GM12872 (cell line): Measurements from ENCODE around the gene BCAR1.

ENCODE experiments used
- TF ChIP-seq, protein P1 (sequence below): IDR thresholded peaks from 3 replicates; pipeline ENCODE4 v1.5.1; 2011; ENCODE audit warnings: low read depth, mild to moderate bottlenecking, low read length, moderate library complexity; ENCODE audit not compliant: insufficient read depth

The BCAR1 gene

GRCh38 chr16:75225092-75225491, 26.3 kb downstream of the BCAR1 start:
- TF ChIP-seq, protein P1, sequence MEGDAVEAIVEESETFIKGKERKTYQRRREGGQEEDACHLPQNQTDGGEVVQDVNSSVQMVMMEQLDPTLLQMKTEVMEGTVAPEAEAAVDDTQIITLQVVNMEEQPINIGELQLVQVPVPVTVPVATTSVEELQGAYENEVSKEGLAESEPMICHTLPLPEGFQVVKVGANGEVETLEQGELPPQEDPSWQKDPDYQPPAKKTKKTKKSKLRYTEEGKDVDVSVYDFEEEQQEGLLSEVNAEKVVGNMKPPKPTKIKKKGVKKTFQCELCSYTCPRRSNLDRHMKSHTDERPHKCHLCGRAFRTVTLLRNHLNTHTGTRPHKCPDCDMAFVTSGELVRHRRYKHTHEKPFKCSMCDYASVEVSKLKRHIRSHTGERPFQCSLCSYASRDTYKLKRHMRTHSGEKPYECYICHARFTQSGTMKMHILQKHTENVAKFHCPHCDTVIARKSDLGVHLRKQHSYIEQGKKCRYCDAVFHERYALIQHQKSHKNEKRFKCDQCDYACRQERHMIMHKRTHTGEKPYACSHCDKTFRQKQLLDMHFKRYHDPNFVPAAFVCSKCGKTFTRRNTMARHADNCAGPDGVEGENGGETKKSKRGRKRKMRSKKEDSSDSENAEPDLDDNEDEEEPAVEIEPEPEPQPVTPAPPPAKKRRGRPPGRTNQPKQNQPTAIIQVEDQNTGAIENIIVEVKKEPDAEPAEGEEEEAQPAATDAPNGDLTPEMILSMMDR, result no peak

DNA sequence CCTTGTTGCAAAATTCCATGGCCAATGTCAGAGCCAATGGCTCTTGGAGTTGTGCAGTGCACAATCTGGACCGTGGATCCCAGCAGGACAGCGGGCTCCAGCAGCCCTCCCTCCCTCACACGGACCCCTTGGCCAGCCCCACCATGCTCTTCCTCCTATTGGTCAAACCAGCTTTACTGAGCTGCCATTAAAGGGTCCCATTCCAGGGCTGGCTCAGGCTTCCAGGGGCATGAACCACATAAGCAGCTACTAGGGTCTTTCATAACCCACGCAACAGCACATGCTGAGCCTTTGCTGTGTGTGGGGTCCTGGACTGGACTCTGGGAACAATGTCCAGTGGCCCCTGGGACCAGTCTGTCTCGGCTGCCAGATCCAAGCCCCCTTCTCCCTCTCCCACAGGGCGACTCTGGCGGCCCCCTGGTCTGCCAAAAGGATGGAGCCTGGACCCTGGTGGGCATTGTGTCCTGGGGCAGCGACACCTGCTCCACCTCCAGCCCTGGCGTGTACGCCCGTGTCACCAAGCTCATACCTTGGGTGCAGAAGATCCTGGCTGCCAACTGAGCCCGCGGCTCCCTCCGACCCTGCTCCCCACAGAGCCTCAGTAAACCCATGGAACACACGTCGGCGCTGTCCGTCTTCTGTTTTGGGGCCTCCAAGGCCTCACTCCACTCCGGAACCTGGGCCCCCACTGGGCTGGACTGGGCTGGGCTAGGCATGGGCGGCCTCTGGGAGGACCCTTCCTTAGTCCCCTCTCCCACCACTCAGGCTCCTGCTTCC, 26.9 kb downstream of the BCAR1 start:
- TF ChIP-seq, protein P1, result no peak

DNA sequence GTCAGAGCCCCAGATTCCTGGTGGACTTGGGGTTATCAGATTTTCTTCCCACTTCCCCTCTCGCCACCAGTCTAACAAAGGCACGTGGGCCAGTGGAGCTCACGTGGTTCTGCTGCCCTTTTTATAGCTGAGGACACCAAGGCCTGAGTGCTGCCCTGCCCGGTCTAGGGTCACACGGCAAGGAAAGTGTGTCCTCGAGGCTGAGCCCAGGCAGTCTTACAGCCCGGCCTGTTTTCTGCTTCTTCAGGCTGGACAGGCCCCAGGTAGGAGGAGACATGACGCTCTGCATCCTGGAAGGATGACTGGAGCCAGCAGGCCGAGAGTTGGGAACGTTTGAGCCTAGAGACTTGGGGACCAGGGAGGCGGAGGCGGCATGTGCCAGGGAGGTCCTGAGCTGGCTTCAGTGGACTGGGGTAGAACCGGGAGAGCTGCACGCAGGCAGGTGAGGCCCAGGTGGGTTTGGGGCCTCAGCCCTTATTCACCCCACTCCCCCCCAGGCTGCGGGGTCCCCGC, 29.1 kb downstream of the BCAR1 start:
- TF ChIP-seq, protein P1, result no peak

- TF ChIP-seq, protein P1, result no peak
Observed at GRCh38 chr16:75219838-75220237, 31.6 kb downstream of the BCAR1 start.

DNA sequence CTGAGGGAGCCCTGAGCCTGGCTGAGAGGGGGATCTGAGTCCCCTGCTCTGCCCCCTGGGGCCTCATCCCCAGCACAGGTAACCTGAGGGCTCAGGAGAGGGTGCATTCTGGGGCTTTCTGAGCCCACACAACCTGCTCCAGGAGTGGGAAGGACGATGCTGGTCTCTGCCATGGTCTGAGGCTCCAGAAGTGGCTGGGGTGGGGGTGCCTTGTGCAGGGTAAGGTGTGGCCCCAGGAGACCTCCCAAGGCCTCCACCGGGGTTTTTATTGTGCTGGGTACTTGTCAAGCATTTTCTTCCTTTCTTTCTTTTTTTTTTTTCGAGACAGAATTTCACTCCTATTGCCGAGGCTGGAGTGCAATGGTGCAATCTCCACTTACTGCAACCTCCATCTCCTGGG, 32.3 kb downstream of the BCAR1 start:
- TF ChIP-seq, protein P1, result no peak

DNA sequence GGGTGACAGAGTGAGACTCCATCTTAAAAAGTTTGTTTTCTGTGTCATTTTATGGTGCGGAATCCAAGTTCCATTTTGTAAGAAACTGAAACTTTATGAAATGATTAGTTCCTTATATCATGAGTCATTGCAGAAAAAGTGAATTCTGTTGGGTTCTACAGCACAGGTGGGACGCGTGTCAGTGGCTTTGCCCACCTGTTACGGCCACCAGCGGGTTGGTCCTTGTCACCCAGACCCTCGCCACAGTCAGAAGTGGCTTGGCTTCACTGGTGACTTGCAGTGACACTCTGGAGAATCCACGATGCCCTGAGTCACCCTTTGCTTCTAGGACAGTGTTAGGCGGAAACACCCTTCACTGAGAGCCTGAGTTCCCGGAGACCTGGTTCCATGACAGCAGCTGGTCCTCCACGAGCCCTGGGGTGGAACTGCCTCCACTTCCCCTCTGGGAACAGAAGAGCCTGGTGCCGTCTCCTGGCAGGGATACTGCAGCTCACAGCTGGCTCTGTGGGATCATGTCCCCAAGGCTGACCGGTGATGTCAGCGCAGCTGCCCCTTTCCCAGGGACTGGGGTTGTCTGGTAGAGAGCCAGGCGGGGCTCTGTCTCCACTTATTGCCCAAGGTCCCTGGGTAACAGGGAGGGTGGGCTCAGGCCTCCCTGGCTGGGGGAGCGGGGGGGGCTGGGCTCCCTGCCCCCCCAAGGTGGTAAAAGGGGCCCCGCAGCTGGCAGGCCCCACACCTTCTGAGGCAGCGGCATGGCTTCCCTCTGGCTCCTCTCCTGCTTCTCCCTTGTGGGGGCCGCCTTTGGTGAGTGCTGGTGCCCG, 33.0 kb downstream of the BCAR1 start, which contains the start of gene CTRB1:
TSS of gene CTRB1 (plus strand) at position 733 of the 821 bp plus-strand sequence. CDS start at position 753, 20 bp downstream.
- TF ChIP-seq, protein P1, result no peak

GRCh38 chr16:75217389-75217851, 34.0 kb downstream of the BCAR1 start:
- TF ChIP-seq, protein P1, result no peak
